Stimulated activated CD4-positive, alpha-beta T cell treated with anti-CD3 and anti-CD28 coated beads, Interleukin-15, amount 100 ng/mL, for 1 hour (primary cell): ENCODE measurements around the gene ZBTB6.
"Not testable (repeated sequence)": the region's sequence is repeated elsewhere in the genome, so short reads cannot be mapped to it uniquely, and the experiment has no call there.

Experiments
- DNase-seq, 2 donors: peaks; one replicate each; pipeline ENCODE4 v3.0.0-alpha.2; 2020; ENCODE audit warnings: low read depth in 1 of 2, low spot score in 1 of 2

ZBTB6 gene

GRCh38 chr9:122929796-122930354, 16.8 kb upstream of the ZBTB6 start:
- no peak for DNase-seq

- no peak for DNase-seq
These were observed 10.8 kb upstream of the ZBTB6 start for GRCh38 chr9:122923947-122924346.

GRCh38 chr9:122922713-122923112, 9.6 kb upstream of the ZBTB6 start:
- DNase-seq: no peak

GRCh38 chr9:122918310-122918709, 5.2 kb upstream of the ZBTB6 start:
- no peak for DNase-seq

GRCh38 chr9:122912671-122912963, 506 bp downstream of the ZBTB6 start:
- DNase-seq: no peak

- DNase-seq: not testable (repeated sequence)
These were observed 7.0 kb downstream of the ZBTB6 start for GRCh38 chr9:122906122-122906521.

GRCh38 chr9:122904823-122905710, 8.1 kb downstream of the ZBTB6 start, which contains the start of gene RC3H2:
Gene RC3H2 (minus strand): TSS chr9:122905359. CDS start chr9:122897509, 7,850 bp downstream.
- DNase-seq: peak; percentile 86 to 92

- DNase-seq: no peak
These were observed 8.7 kb downstream of the ZBTB6 start for GRCh38 chr9:122904466-122904822.

- DNase-seq: no peak
These were observed 12.3 kb downstream of the ZBTB6 start for GRCh38 chr9:122900791-122901190.

GRCh38 chr9:122897969-122898368, 15.2 kb downstream of the ZBTB6 start:
- no peak for DNase-seq

GRCh38 chr9:122888480-122888879, 24.6 kb downstream of the ZBTB6 start:
- no peak for DNase-seq

- DNase-seq: no peak
These were observed 30.0 kb downstream of the ZBTB6 start for GRCh38 chr9:122883125-122883524.

- no peak for DNase-seq
These were observed 33.7 kb downstream of the ZBTB6 start for GRCh38 chr9:122879443-122879842.

GRCh38 chr9:122875523-122875922, 37.6 kb downstream of the ZBTB6 start:
- DNase-seq: no peak

- DNase-seq: not testable (repeated sequence)
These were observed 45.8 kb downstream of the ZBTB6 start for GRCh38 chr9:122867276-122867675.

GRCh38 chr9:122866079-122866478, 47.0 kb downstream of the ZBTB6 start:
- DNase-seq: no peak

- DNase-seq: no peak
These were observed 47.8 kb downstream of the ZBTB6 start for GRCh38 chr9:122865300-122865699.

- DNase-seq: no peak
These were observed 49.7 kb downstream of the ZBTB6 start for GRCh38 chr9:122863407-122863806.

- DNase-seq: no peak
These were observed 52.6 kb downstream of the ZBTB6 start for GRCh38 chr9:122860319-122861142.
